Left lung (tissue), 10 donors: ENCODE measurements around the gene C2CD4A. TPM values are rescaled to one million over a fixed set of nuclear protein-coding genes. Genes with fewer than 3 reads are reported as not detected.

Experiments
- ATAC-seq: fragments of 200-7000 bp; cut with Tn5 transposase; one replicate; pipeline ENCODE4 v1.9.1; 2020; ENCODE audit warnings: moderate library complexity
- DNase-seq, 4 donors: peaks; one replicate each; pipeline ENCODE4 v3.0.0-alpha.2; 2013 to 2020
- H3K27ac ChIP-seq, 2 donors: fragments of 200-600 bp; sonication (generic) in 1 of 2; one replicate each; pipeline versions ENCODE4 v1.5.0 to v1.8.0; 2020 to 2021
- H3K27me3 ChIP-seq, 2 donors: fragments of 200-600 bp; sonication (generic) in 1 of 2; one replicate each; pipeline versions ENCODE4 v1.5.0 to v1.8.0; 2020 to 2021
- H3K36me3 ChIP-seq, 2 donors: fragments of 200-600 bp; sonication (generic) in 1 of 2; one replicate each; pipeline versions ENCODE4 v1.5.0 to v1.8.0; 2020 to 2021
- H3K4me1 ChIP-seq, 2 donors: fragments of 200-600 bp; one replicate each; pipeline ENCODE4 v1.8.0; 2021
- H3K4me3 ChIP-seq, 2 donors: fragments of 200-600 bp; sonication (generic) in 1 of 2; one replicate each; pipeline versions ENCODE4 v1.5.0 to v1.8.0; 2020 to 2021; ENCODE audit warnings: mild to moderate bottlenecking in 1 of 2
- H3K9me3 ChIP-seq, 2 donors: fragments of 200-600 bp; sonication (generic) in 1 of 2; one replicate each; pipeline versions ENCODE4 v1.5.0 to v1.8.0; 2020 to 2021
- intact Hi-C, 2 donors: fragments of 100-400 bp; cut with DNase I; formaldehyde crosslinking; loops; one replicate each; pipeline versions ENCODE4 v1.11.2 to v1.14.2; 2022
- polyA plus RNA-seq, 6 donors: library from polyadenylated mRNA; unstranded; fragments of 120-200 nt; gene quantifications; one replicate each; pipeline ENCODE4 v1.2.1, GENCODE V29; 2013; ENCODE audit not compliant: insufficient read length in 6 of 6
- total RNA-seq, 2 donors: library from RNA; stranded (reverse); fragmentation: NEBNext Ultra II Directional; extraction: Animal tissue kit (Norgen Biotek cat#: 25700); gene quantifications; one replicate each; pipeline ENCODE4 v1.2.1, GENCODE V29; 2021
- TF ChIP-seq, protein P1 (sequence below), 2 donors: fragments of 200-600 bp; sonication (generic) in 1 of 2; IDR thresholded peaks; one replicate each; pipeline versions ENCODE4 v1.5.0 to v1.8.0; 2021; ENCODE audit warnings: antibody characterized with exemption in 2 of 2
- donor health status: DM: no; HTN: yes; CAD: no.
- donor health status: DM: no; HTN: no; CAD: no.

The C2CD4A gene
- total and polyA plus RNA-seq, 8 donors, result 0.05 to 0.79 (median 0.08) TPM; not detected in 2

DNA sequence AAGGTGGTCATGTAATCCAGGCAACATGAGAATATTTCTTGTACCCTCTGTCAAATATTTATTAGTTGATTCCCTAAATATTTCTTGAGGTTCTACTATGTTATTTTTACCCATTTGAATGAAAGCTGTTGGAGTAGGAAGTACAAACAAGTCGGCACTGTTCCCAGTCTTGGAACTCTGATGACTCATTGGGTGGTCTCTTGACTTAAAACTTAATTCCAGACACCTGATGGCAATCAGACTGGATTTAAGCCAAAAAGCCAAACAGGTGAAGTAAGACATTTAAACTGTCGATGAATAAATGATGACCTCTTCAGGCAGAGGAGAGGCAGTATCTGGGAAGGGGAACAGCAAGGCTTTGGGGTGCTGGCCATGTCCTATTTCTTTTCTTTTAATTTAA lies 22.8 kb downstream of the C2CD4A start:
- Histone ChIP-seq H3K4me3 (no peak overlapping the region), H3K27me3 (no peaks in the 10 kb centered on the region), H3K27ac (no peak overlapping the region), H3K36me3 (no peaks in the 10 kb centered on the region), H3K4me1 (peaks cover 3 to 5% of the 10 kb centered on the region in 2 donors), H3K9me3 (peaks cover 0 to under 1% of the 10 kb centered on the region in 2 donors)
- intact Hi-C loops, result no loop called here
- DNase-seq (no peak), ATAC-seq (no peak)
- TF ChIP-seq, protein P1, sequence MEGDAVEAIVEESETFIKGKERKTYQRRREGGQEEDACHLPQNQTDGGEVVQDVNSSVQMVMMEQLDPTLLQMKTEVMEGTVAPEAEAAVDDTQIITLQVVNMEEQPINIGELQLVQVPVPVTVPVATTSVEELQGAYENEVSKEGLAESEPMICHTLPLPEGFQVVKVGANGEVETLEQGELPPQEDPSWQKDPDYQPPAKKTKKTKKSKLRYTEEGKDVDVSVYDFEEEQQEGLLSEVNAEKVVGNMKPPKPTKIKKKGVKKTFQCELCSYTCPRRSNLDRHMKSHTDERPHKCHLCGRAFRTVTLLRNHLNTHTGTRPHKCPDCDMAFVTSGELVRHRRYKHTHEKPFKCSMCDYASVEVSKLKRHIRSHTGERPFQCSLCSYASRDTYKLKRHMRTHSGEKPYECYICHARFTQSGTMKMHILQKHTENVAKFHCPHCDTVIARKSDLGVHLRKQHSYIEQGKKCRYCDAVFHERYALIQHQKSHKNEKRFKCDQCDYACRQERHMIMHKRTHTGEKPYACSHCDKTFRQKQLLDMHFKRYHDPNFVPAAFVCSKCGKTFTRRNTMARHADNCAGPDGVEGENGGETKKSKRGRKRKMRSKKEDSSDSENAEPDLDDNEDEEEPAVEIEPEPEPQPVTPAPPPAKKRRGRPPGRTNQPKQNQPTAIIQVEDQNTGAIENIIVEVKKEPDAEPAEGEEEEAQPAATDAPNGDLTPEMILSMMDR (IDR thresholded peaks at IDR 0.05), result no peak

DNA sequence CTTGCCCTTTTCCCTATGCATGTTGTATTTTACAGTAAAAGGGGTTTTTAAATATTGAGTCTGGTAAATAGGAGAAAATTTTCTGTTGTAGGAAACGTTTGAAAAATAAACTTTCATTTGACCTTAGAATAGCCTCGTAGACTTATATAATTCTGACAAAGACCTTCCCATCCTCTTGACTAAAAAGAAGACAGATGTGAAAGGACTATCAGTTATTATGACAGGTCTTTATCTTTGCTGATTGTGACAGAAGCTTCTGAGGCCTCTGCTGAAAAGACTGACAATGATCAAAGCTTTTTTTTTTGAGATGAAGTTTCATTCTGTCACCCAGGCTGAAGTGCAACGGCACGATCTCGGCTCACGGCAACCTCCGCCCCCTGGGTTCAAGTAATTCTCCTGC lies 24.2 kb downstream of the C2CD4A start:
- intact Hi-C loops, result no loop called here
- ATAC-seq, result no peak
- TF ChIP-seq, protein P1 (IDR thresholded peaks at IDR 0.05), result no peak

DNA sequence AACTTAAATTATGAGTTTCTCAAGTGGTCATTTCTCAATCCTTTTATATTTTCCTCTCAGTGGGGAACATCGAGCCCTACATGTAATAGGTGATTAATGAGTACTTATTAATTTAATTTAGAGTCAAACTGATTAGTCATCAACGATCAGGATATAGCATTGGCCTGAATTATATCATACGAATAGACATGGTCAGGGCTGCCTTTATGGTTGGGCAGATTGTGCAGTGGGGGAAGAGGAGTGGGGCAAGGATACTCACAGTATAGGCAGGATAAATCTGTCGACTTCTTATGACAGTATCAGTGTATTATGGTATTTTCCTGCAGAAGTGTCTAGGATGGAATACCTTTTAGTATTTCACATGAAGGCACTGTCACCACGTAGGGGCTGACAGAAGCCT lies 27.0 kb downstream of the C2CD4A start:
- Histone ChIP-seq H3K36me3 (no peaks in the 10 kb centered on the region), H3K27me3 (no peaks in the 10 kb centered on the region), H3K4me3 (no peak overlapping the region), H3K4me1 (no peaks in the 10 kb centered on the region), H3K9me3 (no peaks in the 10 kb centered on the region), H3K27ac (no peak overlapping the region)
- ATAC-seq (no peak), DNase-seq (no peak)
- TF ChIP-seq, protein P1 (IDR thresholded peaks at IDR 0.05), result no peak
- intact Hi-C loops, result no loop called here

More for the DNA sequence above, 24.2 kb downstream of the C2CD4A start:
- DNase-seq, result no peak
- Histone ChIP-seq H3K4me1 (peaks cover 2 to 3% of the 10 kb centered on the region in 2 donors), H3K27ac (no peak overlapping the region), H3K9me3 (no peaks in the 10 kb centered on the region), H3K27me3 (no peaks in the 10 kb centered on the region), H3K36me3 (no peaks in the 10 kb centered on the region), H3K4me3 (no peak overlapping the region)

DNA sequence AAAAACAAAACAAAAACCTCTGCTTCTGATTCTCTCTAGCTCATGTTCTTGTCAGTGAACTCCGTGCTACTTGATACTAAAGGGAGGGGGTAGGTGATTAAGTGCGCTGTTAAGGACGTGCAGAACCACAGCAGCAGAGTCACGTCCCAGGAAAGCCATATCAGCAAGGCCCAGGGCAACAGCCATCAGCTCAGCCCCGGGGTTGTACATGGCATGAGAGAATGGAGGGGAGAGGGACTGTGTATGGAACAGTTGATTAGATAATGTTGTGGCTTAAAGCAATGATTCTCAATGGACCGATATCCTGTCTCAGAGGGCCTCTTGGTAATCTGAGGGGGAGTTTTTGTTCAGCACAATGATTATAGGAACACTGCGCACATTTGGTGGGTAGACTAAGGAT lies 27.6 kb downstream of the C2CD4A start:
- ATAC-seq, result no peak
- Histone ChIP-seq H3K4me1 (peaks cover 0 to 3% of the 10 kb centered on the region in 2 donors), H3K27ac (no peak overlapping the region), H3K27me3 (no peaks in the 10 kb centered on the region), H3K9me3 (no peaks in the 10 kb centered on the region), H3K36me3 (no peaks in the 10 kb centered on the region), H3K4me3 (no peak overlapping the region)
- intact Hi-C loops, result no loop called here
- DNase-seq, result no peak
- TF ChIP-seq, protein P1 (IDR thresholded peaks at IDR 0.05), result no peak

DNA sequence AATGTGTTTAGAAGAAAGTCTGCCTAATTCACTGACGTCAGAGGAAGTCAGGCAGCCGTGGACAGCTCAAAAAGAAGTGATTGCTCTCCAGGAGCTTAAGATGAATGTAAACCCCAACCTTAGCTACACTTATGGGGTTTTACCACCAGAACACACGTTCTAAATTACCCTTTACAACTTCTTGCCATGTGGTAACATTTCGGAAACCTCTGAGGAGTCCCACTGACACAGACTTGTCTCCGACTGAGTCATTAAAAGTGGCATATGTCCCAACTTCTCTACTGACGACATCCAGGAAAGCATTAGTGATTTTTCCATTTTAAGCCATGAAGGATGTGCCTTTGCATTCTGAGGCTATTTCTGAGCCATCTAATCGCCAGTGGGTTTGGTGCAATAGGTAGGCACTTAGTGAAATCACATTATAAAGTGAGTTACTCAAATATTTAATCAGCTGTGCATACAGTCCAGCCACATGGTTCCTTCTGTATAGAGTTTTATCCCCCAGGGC lies 32.4 kb downstream of the C2CD4A start:
- Histone ChIP-seq H3K27me3 (no peaks in the 10 kb centered on the region), H3K9me3 (no peaks in the 10 kb centered on the region), H3K4me3 (no peak overlapping the region), H3K36me3 (no peaks in the 10 kb centered on the region), H3K27ac (peak overlapping the region in 1 of 2 donors; percentile 58), H3K4me1 (peaks cover 0 to 7% of the 10 kb centered on the region in 2 donors)
- no peak for DNase-seq
- intact Hi-C loops, result no loop called here
- no peak for ATAC-seq
- TF ChIP-seq, protein P1 (IDR thresholded peaks at IDR 0.05), result no peak
